HepG2 (cell line): Measurements from ENCODE around the gene SPINK6.

ENCODE experiments used
- ARHGAP35 ChIP-seq: sonication (generic); formaldehyde crosslinking; IDR thresholded peaks from 2 replicates; pipeline ENCODE4 v1.9.0; 2022; ENCODE audit warnings: mild to moderate bottlenecking, inconsistent platforms, moderate library complexity, missing genetic modification reagents, borderline replicate concordance
- CBFB ChIP-seq: sonication (generic); formaldehyde crosslinking; IDR thresholded peaks from 2 replicates; pipeline ENCODE4 v1.4.0; 2020; ENCODE audit warnings: missing genetic modification reagents
- ESRRA ChIP-seq: sonication (generic); formaldehyde crosslinking; IDR thresholded peaks from 2 replicates; pipeline ENCODE4 v1.5.1; 2020; ENCODE audit warnings: mild to moderate bottlenecking, low read depth, missing genetic modification reagents
- EZH2 ChIP-seq: conservative IDR thresholded peaks from 2 replicates; pipeline ENCODE4 v1.6.1; 2012; ENCODE audit warnings: mild to moderate bottlenecking, low read depth, low read length, moderate library complexity
- FIP1L1 ChIP-seq: fragments of 200-400 bp; formaldehyde crosslinking; IDR thresholded peaks from 2 replicates; pipeline ENCODE4 v1.6.1; 2018; ENCODE audit warnings: low read depth, mild to moderate bottlenecking, low read length, moderate library complexity, borderline replicate concordance; ENCODE audit not compliant: insufficient read depth
- NBN ChIP-seq: fragments of 450-650 bp; conservative IDR thresholded peaks from 2 replicates; pipeline ENCODE4 v1.6.1; 2017
- POLR2A ChIP-seq, 2 experiments: IDR thresholded peaks; 2 replicates each; pipeline ENCODE4 v1.6.1; 2011; ENCODE audit warnings: low read depth in 2 of 2, low read length in 2 of 2, mild to moderate bottlenecking in 1 of 2, moderate library complexity in 1 of 2; ENCODE audit not compliant: insufficient read depth in 1 of 2
- POLR2AphosphoS5 ChIP-seq: IDR thresholded peaks from 2 replicates; pipeline ENCODE4 v1.6.1; 2012; ENCODE audit warnings: low read depth, low read length
- TRIM24 ChIP-seq: sonication (generic); formaldehyde crosslinking; IDR thresholded peaks from 2 replicates; pipeline ENCODE4 v1.8.0; 2022; ENCODE audit warnings: mild to moderate bottlenecking, missing genetic modification reagents
- ZNF274 ChIP-seq: sonication (generic); formaldehyde crosslinking; IDR thresholded peaks from 2 replicates; pipeline ENCODE4 v1.5.1; 2020; ENCODE audit warnings: mild to moderate bottlenecking, missing genetic modification reagents
- ZNF292 ChIP-seq: sonication (generic); formaldehyde crosslinking; IDR thresholded peaks from 2 replicates; pipeline ENCODE4 v1.8.1; 2022; ENCODE audit warnings: mild to moderate bottlenecking, low read depth, missing genetic modification reagents, borderline replicate concordance
- TF ChIP-seq, protein P1 (sequence below): sonication (generic); formaldehyde crosslinking; IDR thresholded peaks from 2 replicates; pipeline ENCODE4 v1.5.0; 2020; ENCODE audit warnings: mild to moderate bottlenecking, missing genetic modification reagents, moderate library complexity
- TF ChIP-seq, protein P2 (sequence below): IDR thresholded peaks from 2 replicates; pipeline ENCODE4 v1.6.1; 2016

GRCh38 chr5:148224117-148224742 lies 21.4 kb downstream of the SPINK6 start:
- TF ChIP-seq NBN: no peak
- TF ChIP-seq, protein P1, sequence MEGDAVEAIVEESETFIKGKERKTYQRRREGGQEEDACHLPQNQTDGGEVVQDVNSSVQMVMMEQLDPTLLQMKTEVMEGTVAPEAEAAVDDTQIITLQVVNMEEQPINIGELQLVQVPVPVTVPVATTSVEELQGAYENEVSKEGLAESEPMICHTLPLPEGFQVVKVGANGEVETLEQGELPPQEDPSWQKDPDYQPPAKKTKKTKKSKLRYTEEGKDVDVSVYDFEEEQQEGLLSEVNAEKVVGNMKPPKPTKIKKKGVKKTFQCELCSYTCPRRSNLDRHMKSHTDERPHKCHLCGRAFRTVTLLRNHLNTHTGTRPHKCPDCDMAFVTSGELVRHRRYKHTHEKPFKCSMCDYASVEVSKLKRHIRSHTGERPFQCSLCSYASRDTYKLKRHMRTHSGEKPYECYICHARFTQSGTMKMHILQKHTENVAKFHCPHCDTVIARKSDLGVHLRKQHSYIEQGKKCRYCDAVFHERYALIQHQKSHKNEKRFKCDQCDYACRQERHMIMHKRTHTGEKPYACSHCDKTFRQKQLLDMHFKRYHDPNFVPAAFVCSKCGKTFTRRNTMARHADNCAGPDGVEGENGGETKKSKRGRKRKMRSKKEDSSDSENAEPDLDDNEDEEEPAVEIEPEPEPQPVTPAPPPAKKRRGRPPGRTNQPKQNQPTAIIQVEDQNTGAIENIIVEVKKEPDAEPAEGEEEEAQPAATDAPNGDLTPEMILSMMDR (CRISPR knock-in tag): no peak
- TF ChIP-seq FIP1L1: no peak
- TF ChIP-seq ARHGAP35 (CRISPR knock-in tag): no peak
- no peak for TF ChIP-seq POLR2AphosphoS5
- TF ChIP-seq POLR2A (IDR thresholded peaks at IDR 0.05; ENCODE audit: insufficient read depth in 1 of 2, low read depth in 2 of 2, low read length in 2 of 2): no peak
- TF ChIP-seq TRIM24: no peak
- no peak for TF ChIP-seq EZH2
- TF ChIP-seq ZNF292: no peak
- TF ChIP-seq, protein P2, sequence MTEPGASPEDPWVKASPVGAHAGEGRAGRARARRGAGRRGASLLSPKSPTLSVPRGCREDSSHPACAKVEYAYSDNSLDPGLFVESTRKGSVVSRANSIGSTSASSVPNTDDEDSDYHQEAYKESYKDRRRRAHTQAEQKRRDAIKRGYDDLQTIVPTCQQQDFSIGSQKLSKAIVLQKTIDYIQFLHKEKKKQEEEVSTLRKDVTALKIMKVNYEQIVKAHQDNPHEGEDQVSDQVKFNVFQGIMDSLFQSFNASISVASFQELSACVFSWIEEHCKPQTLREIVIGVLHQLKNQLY (CRISPR knock-in tag): no peak
- TF ChIP-seq CBFB (CRISPR knock-in tag): no peak
- TF ChIP-seq ZNF274 (CRISPR knock-in tag): no peak
- no peak for TF ChIP-seq ESRRA (CRISPR knock-in tag)
